H1 (cell line): ENCODE measurements around the gene DCAF4. TPM values are rescaled to one million over a fixed set of nuclear protein-coding genes. Genes with fewer than 3 reads are reported as not detected.

ENCODE experiments used
- CTCF ChIA-PET: fragments of 300-600 bp; sonication (Branson Sonifier 250); formaldehyde crosslinking; loops from one replicate; lab custom pipeline; 2021; ENCODE audit not compliant: partially characterized antibody; lab: Charles Lee
- POLR2A ChIA-PET: fragments of 300-600 bp; sonication (Branson Sonifier 250); formaldehyde crosslinking; loops from one replicate; lab custom pipeline; 2021; ENCODE audit warnings: inconsistent platforms; ENCODE audit not compliant: partially characterized antibody; lab: Charles Lee
- DNase-seq, 2 experiments: peaks; one replicate each; pipeline versions ENCODE4 v3.0.0 to v3.0.0-alpha.2; 2010 to 2022; ENCODE audit warnings: low spot score in 2 of 2, low read depth in 1 of 2, mixed read lengths in 1 of 2
- FAIRE-seq: peaks from 2 replicates; lab custom pipeline; 2011; peaks lifted over from hg19 to GRCh38; lab: Jason Lieb, UNC
- H2AFZ ChIP-seq: 2 replicates; pipeline ENCODE4 v1.8.1; 2012; ENCODE audit warnings: low read length, inconsistent platforms
- H2AK5ac ChIP-seq: 2 replicates; pipeline ENCODE4 v1.6.1; 2013; ENCODE audit warnings: low read depth, low read length
- H2BK120ac ChIP-seq: replicated peaks from 2 replicates; pipeline ENCODE3; 2013; ENCODE audit warnings: low read depth, low read length, inconsistent platforms
- H2BK12ac ChIP-seq: 2 replicates; pipeline ENCODE4 v1.6.1; 2013; ENCODE audit warnings: low read depth, low read length
- H2BK15ac ChIP-seq: 2 replicates; pipeline ENCODE4 v1.6.1; 2013; ENCODE audit warnings: low read length
- H2BK20ac ChIP-seq: 2 replicates; pipeline ENCODE4 v1.6.1; 2013; ENCODE audit warnings: low read length
- H2BK5ac ChIP-seq: 2 replicates; pipeline ENCODE4 v1.6.1; 2013; ENCODE audit warnings: low read depth, low read length
- H3K14ac ChIP-seq: 2 replicates; pipeline ENCODE4 v1.6.1; 2013; ENCODE audit warnings: inconsistent platforms; ENCODE audit not compliant: insufficient read length
- H3K18ac ChIP-seq: 2 replicates; pipeline ENCODE4 v1.6.1; 2013; ENCODE audit warnings: low read length; ENCODE audit errors: extremely low read depth
- H3K23ac ChIP-seq: 2 replicates; pipeline ENCODE4 v1.6.1; 2013; ENCODE audit warnings: inconsistent platforms; ENCODE audit not compliant: insufficient read length
- H3K23me2 ChIP-seq: 2 replicates; pipeline ENCODE4 v1.6.1; 2013; ENCODE audit warnings: low read depth, low read length
- H3K27ac ChIP-seq: 2 replicates; pipeline ENCODE4 v1.6.1; 2011; ENCODE audit warnings: low read depth, low read length, inconsistent platforms
- H3K27me3 ChIP-seq, 4 experiments: replicated peaks in 1 of 4; 1 replicate in 1 of 4; 2 replicates in 3 of 4; pipeline versions ENCODE4 v1.6.1 to v1.8.1; 2011 to 2013; ENCODE audit warnings: low read length in 3 of 4, mild to moderate bottlenecking in 3 of 4, inconsistent platforms in 2 of 4, mixed read lengths in 2 of 4, moderate library complexity in 1 of 4; ENCODE audit not compliant: control insufficient read depth in 3 of 4, insufficient read depth in 3 of 4; ENCODE audit errors: extremely low read depth in 1 of 4
- H3K36me3 ChIP-seq, 4 experiments: 2 replicates each; pipeline versions ENCODE4 v1.6.1 to v1.8.1; 2011 to 2013; ENCODE audit warnings: mild to moderate bottlenecking in 4 of 4, low read length in 3 of 4, moderate library complexity in 2 of 4, control low read depth in 1 of 4, inconsistent platforms in 1 of 4; ENCODE audit not compliant: insufficient read depth in 4 of 4, control insufficient read depth in 2 of 4
- H3K4ac ChIP-seq: replicated peaks from 2 replicates; pipeline ENCODE3; 2013; ENCODE audit warnings: low read length, low read depth, mixed read lengths, inconsistent platforms; ENCODE audit not compliant: insufficient read length
- H3K4me1 ChIP-seq, 4 experiments: replicated peaks in 1 of 4; 1 replicate in 1 of 4; 2 replicates in 3 of 4; pipeline versions ENCODE4 v1.6.1 to v1.8.1; 2011 to 2013; ENCODE audit warnings: low read length in 3 of 4, inconsistent platforms in 2 of 4, mixed read lengths in 1 of 4; ENCODE audit not compliant: insufficient read depth in 4 of 4, control insufficient read depth in 3 of 4
- H3K4me2 ChIP-seq, 2 experiments: 2 replicates each; pipeline versions ENCODE4 v1.6.1 to v1.8.1; 2011 to 2013; ENCODE audit warnings: low read depth in 2 of 2, low read length in 2 of 2, control low read depth in 1 of 2, inconsistent platforms in 1 of 2, mild to moderate bottlenecking in 1 of 2; ENCODE audit not compliant: insufficient read depth in 1 of 2
- H3K4me3 ChIP-seq, 4 experiments: fragments of 200-600, 300-600 bp in 1 of 4; sonication (generic), shearing (Covaris generic), sonication (Bioruptor Twin) in 1 of 4; 2 replicates each; pipeline versions ENCODE4 v1.5.1 to v1.8.1; 2011 to 2016; ENCODE audit warnings: low read length in 4 of 4, low read depth in 3 of 4, control low read depth in 2 of 4, inconsistent platforms in 2 of 4, mild to moderate bottlenecking in 2 of 4, mixed read lengths in 1 of 4, moderate library complexity in 1 of 4; ENCODE audit not compliant: insufficient read depth in 2 of 4; ENCODE audit errors: extremely low read depth in 1 of 4
- H3K56ac ChIP-seq: replicated peaks from 2 replicates; pipeline ENCODE3; 2013; ENCODE audit warnings: low read depth, mild to moderate bottlenecking, mixed read lengths, low read length, inconsistent platforms; ENCODE audit not compliant: insufficient read length
- H3K79me1 ChIP-seq: 2 replicates; pipeline ENCODE4 v1.6.1; 2013; ENCODE audit warnings: low read depth, low read length, control low read depth
- H3K79me2 ChIP-seq, 2 experiments: 2 replicates each; pipeline versions ENCODE4 v1.6.1 to v1.8.1; 2012 to 2013; ENCODE audit warnings: low read length in 2 of 2, mild to moderate bottlenecking in 2 of 2, inconsistent platforms in 1 of 2; ENCODE audit not compliant: insufficient read depth in 2 of 2, control insufficient read depth in 1 of 2
- H3K9ac ChIP-seq, 4 experiments: replicated peaks in 1 of 4; 1 replicate in 1 of 4; 2 replicates in 3 of 4; pipeline versions ENCODE4 v1.6.1 to v1.8.1; 2011 to 2013; ENCODE audit warnings: low read depth in 3 of 4, low read length in 3 of 4, control low read depth in 2 of 4, mild to moderate bottlenecking in 2 of 4, moderate library complexity in 2 of 4, inconsistent platforms in 1 of 4; ENCODE audit errors: extremely low read depth in 1 of 4
- H3K9me3 ChIP-seq, 2 experiments: 2 replicates each; pipeline versions ENCODE4 v1.6.1 to v1.8.1; 2012 to 2013; ENCODE audit warnings: mild to moderate bottlenecking in 2 of 2, moderate library complexity in 2 of 2, control low read depth in 1 of 2, inconsistent platforms in 1 of 2, low read depth in 1 of 2, low read length in 1 of 2, mixed read lengths in 1 of 2; ENCODE audit not compliant: insufficient read depth in 2 of 2
- H4K20me1 ChIP-seq, 2 experiments: replicated peaks in 1 of 2; 2 replicates each; pipeline versions ENCODE3 to v1.8.1; 2011 to 2013; ENCODE audit warnings: inconsistent platforms in 2 of 2, low read length in 2 of 2, mild to moderate bottlenecking in 1 of 2; ENCODE audit not compliant: insufficient read depth in 2 of 2, control insufficient read depth in 1 of 2
- H4K5ac ChIP-seq: 2 replicates; pipeline ENCODE4 v1.6.1; 2013; ENCODE audit warnings: low read length, low read depth, mixed read lengths, inconsistent platforms; ENCODE audit not compliant: insufficient read length
- H4K8ac ChIP-seq: 2 replicates; pipeline ENCODE4 v1.8.0; 2013; ENCODE audit warnings: mild to moderate bottlenecking, moderate library complexity, low read length, inconsistent platforms; ENCODE audit not compliant: insufficient read depth; ENCODE audit errors: extremely low read depth
- H4K91ac ChIP-seq: replicated peaks from 2 replicates; pipeline ENCODE3; 2013; ENCODE audit warnings: low read length, mixed read lengths, inconsistent platforms; ENCODE audit not compliant: insufficient read length
- ASH2L ChIP-seq: fragments of 200-600, 300-600 bp; sonication (generic); IDR thresholded peaks from one replicate; pipeline ENCODE4 v1.7.1; 2017; ENCODE audit warnings: low read length
- CBX8 ChIP-seq: fragments of 300-800, 300-1000 bp; sonication (generic); IDR thresholded peaks from 2 replicates; pipeline ENCODE4 v1.7.1; 2016; ENCODE audit warnings: low read depth, low read length, borderline replicate concordance
- EP300 ChIP-seq, 2 experiments: IDR thresholded peaks; 1 replicate in 1 of 2; 2 replicates in 1 of 2; pipeline ENCODE4 v1.6.1; 2011 to 2012; ENCODE audit warnings: low read depth in 2 of 2, low read length in 2 of 2, mild to moderate bottlenecking in 2 of 2, borderline replicate concordance in 1 of 2, inconsistent platforms in 1 of 2, moderate library complexity in 1 of 2
- KDM4A ChIP-seq: IDR thresholded peaks from one replicate; pipeline ENCODE4 v1.7.1; 2012; ENCODE audit warnings: low read depth, mild to moderate bottlenecking, moderate library complexity, low read length, inconsistent platforms; ENCODE audit not compliant: severe bottlenecking
- POU5F1 ChIP-seq: IDR thresholded peaks from 2 replicates; pipeline ENCODE4 v1.6.1; 2011; ENCODE audit warnings: low read depth, mild to moderate bottlenecking, low read length, moderate library complexity
- SAP30 ChIP-seq: fragments of 300-600 bp; sonication (generic); IDR thresholded peaks from 2 replicates; pipeline ENCODE4 v1.7.1; 2012; ENCODE audit warnings: low read length, moderate library complexity, mild to moderate bottlenecking, inconsistent platforms; ENCODE audit not compliant: insufficient read depth, insufficient replicate concordance
- SIX5 ChIP-seq: IDR thresholded peaks from 2 replicates; pipeline ENCODE4 v1.6.1; 2011; ENCODE audit warnings: mild to moderate bottlenecking, low read depth, low read length
- SP4 ChIP-seq: IDR thresholded peaks from 2 replicates; pipeline ENCODE4 v1.6.1; 2012; ENCODE audit warnings: low read length, inconsistent platforms
- TAF7 ChIP-seq: optimal IDR thresholded peaks from 2 replicates; pipeline ENCODE3; 2011; ENCODE audit warnings: low read depth, mild to moderate bottlenecking, inconsistent platforms, low read length, moderate library complexity, borderline replicate concordance
- WGBS, 2 experiments: shearing (Covaris generic) in 1 of 2; methylation state at CpG; one replicate each; pipeline versions ENCODE4 v1.1.6 to v1.1.7; 2013 to 2015; ENCODE audit warnings: low lambda C conversion rate in 2 of 2, mixed read lengths in 2 of 2, inconsistent platforms in 1 of 2, low coverage in 1 of 2, missing lambda C conversion rate in 1 of 2; ENCODE audit not compliant: insufficient replicate concordance in 2 of 2, insufficient coverage in 1 of 2, insufficient read length in 1 of 2; ENCODE audit errors: extremely low coverage in 1 of 2, missing lambda C conversion rate in 1 of 2; 5-methylcytosine and 5-hydroxymethylcytosine counted together
- polyA plus RNA-seq, 7 experiments: library from polyadenylated mRNA; depleted of rRNA in 3 of 7; stranded (reverse) in 5 of 7; unstranded in 2 of 7; fragments of >200 nt in 5 of 7; fragments of 200-250 nt in 2 of 7; gene quantifications; 1 replicate in 5 of 7; 2 replicates in 1 of 7; 4 replicates in 1 of 7; pipeline versions ENCODE4 v1.2.1 to v1.2.3, GENCODE V29; 2011 to 2013; ENCODE audit warnings: missing spikeins in 2 of 7, mixed read lengths in 2 of 7
- total RNA-seq: library from RNA; stranded (reverse); fragmentation: NEBNext Ultra II Directional; extraction: Animal tissue kit (Norgen Biotek cat#: 25700); gene quantifications from 2 replicates; pipeline ENCODE4 v1.2.1, GENCODE V29; 2021

Gene DCAF4
- total and polyA plus RNA-seq, 2 of the 8 experiments (the other 6 are each of a cell fraction or from before 2014, with no cell fraction given), result 17.0 to 21.1 TPM

DNA sequence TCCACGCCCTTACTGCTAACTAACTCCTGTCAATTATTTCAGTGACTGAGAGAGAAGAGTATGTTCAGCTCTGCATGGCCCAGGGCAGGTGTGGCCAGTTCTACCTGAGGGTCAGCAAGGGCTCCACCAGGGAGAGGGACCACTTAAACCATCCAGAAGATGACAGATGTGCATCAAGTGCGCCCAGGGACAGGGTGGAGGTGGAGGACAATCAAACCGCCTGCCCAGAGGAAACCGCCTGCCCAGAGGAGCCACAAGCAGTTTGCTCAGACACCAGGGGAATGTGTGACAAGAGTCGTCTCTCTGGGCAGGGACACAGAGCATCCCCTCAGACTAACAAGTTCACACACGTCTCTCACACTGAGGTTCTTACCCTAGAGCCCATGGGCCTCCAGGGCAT, 46.8 kb upstream of the DCAF4 start:
- Histone ChIP-seq H2BK15ac (no peak overlapping the region), H4K5ac (no peak overlapping the region), H3K9ac (no peak overlapping the region)
- TF ChIP-seq TAF7 (no peak), KDM4A (no peak), POU5F1 (no peak), SIX5 (no peak), ASH2L (no peak), SAP30 (no peak), SP4 (no peak), CBX8 (no peak), EP300 (IDR thresholded peaks at IDR 0.05; ENCODE audit: borderline replicate concordance in 1 of 2, low read depth in 2 of 2, low read length in 2 of 2) (no peak)
- TF ChIP-seq, all 59 proteins: peak for 0
- Histone ChIP-seq H4K8ac (no peak overlapping the region), H3K14ac (no peak overlapping the region), H3K79me1 (no peaks in the 10 kb centered on the region), H3K27ac (no peak overlapping the region), H3K4me2 (no peak overlapping the region), H3K4ac (no peak overlapping the region), H2AFZ (no peak overlapping the region), H2AK5ac (no peak overlapping the region), H2BK12ac (no peak overlapping the region), H3K79me2 (no peaks in the 10 kb centered on the region), H3K9me3 (no peaks in the 10 kb centered on the region), H3K23me2 (no peaks in the 10 kb centered on the region), H3K27me3 (peaks cover 0 to 1% (median 0%) of the 10 kb centered on the region in 4 experiments; a peak in 1 of 7 replicates), H4K91ac (no peak overlapping the region), H3K18ac (no peak overlapping the region), H4K20me1 (no peaks in the 10 kb centered on the region), H3K36me3 (no peaks in the 10 kb centered on the region), H2BK120ac (no peak overlapping the region), H2BK20ac (no peak overlapping the region), H2BK5ac (no peak overlapping the region; the same call in 1 of the 2 replicates), H3K56ac (no peak overlapping the region), H3K4me1 (peaks cover 0 to 7% (median 4%) of the 10 kb centered on the region in 4 experiments; a peak in 4 of 7 replicates), H3K4me3 (no peak overlapping the region), H3K23ac (no peak overlapping the region)
- DNase-seq (no peak), FAIRE-seq (no peak)
- POLR2A ChIA-PET, result no interaction called here
- 92% methylated on average over 6 of the region's 6 CpGs; no CpG with 5 or more reads in 1 of the 2 experiments for WGBS, 2 experiments
- CTCF ChIA-PET, result no interaction called here
